GM18498 (cell line): Measurements from ENCODE around the gene CHN1.

ENCODE experiments used
- ATAC-seq: cut with Tn5 transposase; IDR thresholded peaks from one replicate; pipeline ENCODE4 v1.9.1; 2021; ENCODE audit warnings: mild to moderate bottlenecking, moderate library complexity; ENCODE audit not compliant: unreplicated experiment

The CHN1 gene

GRCh38 chr2:174771631-174772471 lies 233.3 kb downstream of the CHN1 start:
- peak; percentile 77 for ATAC-seq

GRCh38 chr2:174771136-174771535 lies 234.0 kb downstream of the CHN1 start:
- ATAC-seq = no peak

DNA sequence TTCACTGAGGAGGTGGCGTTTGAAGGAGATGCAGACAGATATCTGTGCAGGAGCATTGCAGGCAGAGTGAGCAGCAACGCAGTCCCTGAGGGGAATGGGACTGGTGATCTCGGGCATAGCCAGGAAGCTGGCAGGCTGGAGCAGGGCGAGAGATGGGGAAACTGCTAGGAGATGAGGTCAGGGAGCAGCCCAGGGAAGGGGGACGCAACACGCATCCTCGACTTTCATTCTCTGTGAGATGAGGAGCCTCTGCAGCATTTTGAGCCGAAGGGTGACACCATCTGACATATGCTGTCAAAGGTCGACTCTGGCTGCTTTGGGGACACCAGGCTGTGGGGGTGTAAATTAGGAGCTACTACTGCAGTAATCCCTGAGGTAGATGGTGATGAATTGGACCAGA lies 236.6 kb downstream of the CHN1 start:
- ATAC-seq = no peak

DNA sequence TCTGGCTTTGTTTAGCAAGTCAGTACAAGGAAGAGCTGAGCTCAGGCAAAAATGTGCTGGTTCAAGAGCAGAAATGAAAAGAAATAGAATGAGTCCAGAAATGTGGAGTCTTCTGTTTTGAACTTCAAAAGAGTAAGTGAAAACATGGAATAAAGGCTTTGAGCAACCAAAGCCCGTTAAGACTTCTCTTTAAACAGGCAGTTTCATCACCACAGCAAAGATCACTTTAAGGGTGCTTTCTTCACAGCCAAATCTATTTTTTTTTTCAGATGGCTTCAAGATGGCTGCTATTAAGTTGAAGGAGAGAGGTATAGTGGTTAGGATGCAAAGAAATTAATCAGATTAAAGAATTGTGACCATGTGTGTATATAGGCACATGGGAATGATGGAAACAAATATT lies 238.9 kb downstream of the CHN1 start:
- no peak for ATAC-seq

- no peak for ATAC-seq
These were observed 239.6 kb downstream of the CHN1 start for GRCh38 chr2:174765576-174765975.

GRCh38 chr2:174764280-174765255 lies 240.6 kb downstream of the CHN1 start, which contains the start of gene CHRNA1:
TSS of gene CHRNA1 (minus strand) at chr2:174764472. CDS start at chr2:174764394, 78 bp downstream.
- peak; percentile 76 for ATAC-seq

GRCh38 chr2:174763780-174764179 lies 241.4 kb downstream of the CHN1 start:
- no peak for ATAC-seq

DNA sequence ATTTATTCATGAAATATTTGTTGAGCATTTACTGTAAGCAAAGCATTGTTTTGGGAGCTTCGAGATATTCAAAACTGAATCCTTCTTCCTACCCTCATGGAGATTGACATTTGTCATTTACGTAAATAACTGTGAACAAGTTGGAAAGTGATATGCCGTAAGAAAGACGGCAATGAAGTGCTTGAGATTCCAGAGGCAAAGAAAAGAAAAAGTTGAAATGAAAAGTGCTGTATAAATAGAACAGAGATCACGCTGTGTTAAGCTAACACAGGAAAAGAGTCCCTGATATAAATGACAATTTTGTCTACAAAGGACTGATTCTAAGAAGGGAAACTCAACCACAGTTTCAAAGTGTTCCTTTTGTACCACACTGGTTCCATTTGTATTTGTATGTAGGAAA lies 242.7 kb downstream of the CHN1 start:
- ATAC-seq = no peak

- ATAC-seq = no peak
These were observed 243.3 kb downstream of the CHN1 start for GRCh38 chr2:174761837-174762236.

DNA sequence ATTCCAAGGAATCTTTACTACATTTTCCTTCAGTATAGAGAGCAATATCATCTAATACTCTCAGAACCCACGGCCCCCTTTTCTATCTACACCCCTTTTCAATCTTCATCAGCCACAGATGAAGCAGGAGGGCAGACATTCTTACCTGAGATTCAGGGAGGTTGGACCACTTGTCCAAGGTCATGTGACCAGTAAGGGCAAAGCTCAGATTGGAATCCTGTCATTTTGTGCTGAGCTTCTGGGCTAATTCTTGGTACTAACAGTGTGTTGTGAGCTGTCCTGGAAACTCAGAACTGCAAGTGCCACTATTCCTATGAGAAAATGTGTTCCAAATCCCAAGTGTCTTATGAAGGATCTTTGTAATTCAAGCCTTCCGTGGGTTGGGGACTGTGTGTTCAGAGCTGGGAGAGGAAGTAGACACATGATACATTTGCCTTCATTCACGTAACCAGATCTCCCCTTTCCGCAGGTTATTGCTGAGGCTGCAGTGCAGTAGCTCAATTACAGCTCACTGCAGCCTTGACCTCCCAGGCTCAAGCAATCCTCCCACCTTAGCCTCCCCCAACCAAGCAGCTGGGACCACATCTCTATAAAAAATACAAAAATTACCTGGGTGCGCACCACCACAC lies 244.2 kb downstream of the CHN1 start:
- ATAC-seq = no peak

- ATAC-seq = no peak
These were observed 245.7 kb downstream of the CHN1 start for GRCh38 chr2:174759381-174760065.

GRCh38 chr2:174756743-174757142 lies 248.4 kb downstream of the CHN1 start:
- ATAC-seq = no peak

GRCh38 chr2:174753038-174753633 lies 252.0 kb downstream of the CHN1 start:
- ATAC-seq = peak; percentile 46

- peak; percentile 82 for ATAC-seq
These were observed 252.7 kb downstream of the CHN1 start for GRCh38 chr2:174752403-174753037.

GRCh38 chr2:174750923-174751441 lies 254.2 kb downstream of the CHN1 start:
- ATAC-seq = peak; percentile 44

- no peak for ATAC-seq
These were observed 255.4 kb downstream of the CHN1 start for GRCh38 chr2:174749793-174750192.

DNA sequence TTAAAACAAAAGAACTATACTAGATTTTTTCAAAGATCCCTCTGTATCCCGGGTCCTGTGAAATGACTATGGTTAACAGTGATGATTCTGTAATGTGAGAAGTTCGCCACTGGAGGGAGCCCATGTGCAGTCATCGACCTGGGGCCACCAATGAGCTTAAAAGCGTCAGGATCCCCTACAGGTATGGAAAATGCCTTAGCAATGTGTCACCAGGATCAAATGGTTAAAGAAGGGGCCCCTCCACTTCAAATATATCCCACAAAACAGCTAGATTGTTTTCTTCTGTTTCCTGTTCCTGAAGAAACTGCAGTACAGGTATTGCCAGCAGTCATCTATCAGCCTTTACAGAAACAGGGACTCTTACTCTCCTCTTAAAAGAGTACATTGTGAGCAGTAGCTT lies 256.2 kb downstream of the CHN1 start:
- ATAC-seq = no peak
